Stomach (tissue), 4 donors: ENCODE data around the gene BID.

Experiments used
- EP300 ChIP-seq: sonication (generic); formaldehyde crosslinking; IDR thresholded peaks from one replicate; pipeline ENCODE4 v1.6.1; 2017; ENCODE audit warnings: antibody characterized with exemption
- POLR2A ChIP-seq, 4 donors: fragments of 450-650 bp; IDR thresholded peaks; one replicate each; pipeline ENCODE4 v1.6.1; 2016; ENCODE audit warnings: antibody characterized with exemption in 4 of 4, control low read depth in 2 of 4, mild to moderate bottlenecking in 1 of 4, moderate library complexity in 1 of 4
- TF ChIP-seq, protein P1 (sequence below), 7 experiments: fragments of 450-650 bp in 4 of 7; fragments of 200-600 bp in 3 of 7; sonication (generic) in 3 of 7; IDR thresholded peaks; one replicate each; pipeline ENCODE4 v1.5.1; 2016 to 2019; ENCODE audit warnings: antibody characterized with exemption in 7 of 7, control low read depth in 2 of 7, mild to moderate bottlenecking in 1 of 7

- TF ChIP-seq, protein P1, sequence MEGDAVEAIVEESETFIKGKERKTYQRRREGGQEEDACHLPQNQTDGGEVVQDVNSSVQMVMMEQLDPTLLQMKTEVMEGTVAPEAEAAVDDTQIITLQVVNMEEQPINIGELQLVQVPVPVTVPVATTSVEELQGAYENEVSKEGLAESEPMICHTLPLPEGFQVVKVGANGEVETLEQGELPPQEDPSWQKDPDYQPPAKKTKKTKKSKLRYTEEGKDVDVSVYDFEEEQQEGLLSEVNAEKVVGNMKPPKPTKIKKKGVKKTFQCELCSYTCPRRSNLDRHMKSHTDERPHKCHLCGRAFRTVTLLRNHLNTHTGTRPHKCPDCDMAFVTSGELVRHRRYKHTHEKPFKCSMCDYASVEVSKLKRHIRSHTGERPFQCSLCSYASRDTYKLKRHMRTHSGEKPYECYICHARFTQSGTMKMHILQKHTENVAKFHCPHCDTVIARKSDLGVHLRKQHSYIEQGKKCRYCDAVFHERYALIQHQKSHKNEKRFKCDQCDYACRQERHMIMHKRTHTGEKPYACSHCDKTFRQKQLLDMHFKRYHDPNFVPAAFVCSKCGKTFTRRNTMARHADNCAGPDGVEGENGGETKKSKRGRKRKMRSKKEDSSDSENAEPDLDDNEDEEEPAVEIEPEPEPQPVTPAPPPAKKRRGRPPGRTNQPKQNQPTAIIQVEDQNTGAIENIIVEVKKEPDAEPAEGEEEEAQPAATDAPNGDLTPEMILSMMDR (IDR thresholded peaks at IDR 0.05) = no peak
- no peak for TF ChIP-seq EP300
- no peak for TF ChIP-seq POLR2A (IDR thresholded peaks at IDR 0.05)
Observed at GRCh38 chr22:17728786-17729185, 45.5 kb downstream of the BID start.
